ENCODE results near the gene RHO. TPM values are rescaled to one million over a fixed set of nuclear protein-coding genes. Genes with fewer than 3 reads are reported as not detected.

The RHO gene
- total RNA-seq, 1 experiment from 2014 or later = not detected

DNA sequence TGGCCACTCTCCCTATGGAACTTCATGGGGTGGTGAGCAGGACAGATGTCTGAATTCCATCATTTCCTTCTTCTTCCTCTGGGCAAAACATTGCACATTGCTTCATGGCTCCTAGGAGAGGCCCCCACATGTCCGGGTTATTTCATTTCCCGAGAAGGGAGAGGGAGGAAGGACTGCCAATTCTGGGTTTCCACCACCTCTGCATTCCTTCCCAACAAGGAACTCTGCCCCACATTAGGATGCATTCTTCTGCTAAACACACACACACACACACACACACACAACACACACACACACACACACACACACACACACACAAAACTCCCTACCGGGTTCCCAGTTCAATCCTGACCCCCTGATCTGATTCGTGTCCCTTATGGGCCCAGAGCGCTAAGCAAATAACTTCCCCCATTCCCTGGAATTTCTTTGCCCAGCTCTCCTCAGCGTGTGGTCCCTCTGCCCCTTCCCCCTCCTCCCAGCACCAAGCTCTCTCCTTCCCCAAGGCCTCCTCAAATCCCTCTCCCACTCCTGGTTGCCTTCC, 1.9 kb downstream of the RHO start:
- Histone ChIP-seq H3K27ac (ENCODE audit: low read depth, low read length) (no peak overlapping the region), H3K4me1 (ENCODE audit: control insufficient read depth in 1 of 2, insufficient read depth in 2 of 2, low read length in 2 of 2) (peaks cover 0 to 4% of the 10 kb centered on the region in 2 experiments; a peak in 1 of 4 replicates), H3K9ac (ENCODE audit: low read length) (no peak overlapping the region), H4K20me1 (ENCODE audit: insufficient read depth) (no peaks in the 10 kb centered on the region), H3K9me3 (ENCODE audit: control insufficient read depth in 1 of 2, insufficient read depth in 1 of 2, low read depth in 1 of 2, low read length in 2 of 2) (no peaks in the 10 kb centered on the region), H3K4me3 (replicated peaks in 1 of 2; ENCODE audit: low read depth in 1 of 2, low read length in 2 of 2) (no peak overlapping the region), H3K4me2 (ENCODE audit: low read length) (no peak overlapping the region), H3K36me3 (ENCODE audit: control insufficient read depth in 1 of 2, insufficient read depth in 2 of 2, low read length in 2 of 2) (no peaks in the 10 kb centered on the region), H3K79me2 (ENCODE audit: insufficient read depth, low read length) (no peaks in the 10 kb centered on the region), H2AFZ (ENCODE audit: low read depth, low read length, poor library complexity, severe bottlenecking) (no peak overlapping the region), H3K9me2 (ENCODE audit: insufficient read depth) (no peaks in the 10 kb centered on the region), H3K27me3 (ENCODE audit: insufficient read depth, low read length) (no peaks in the 10 kb centered on the region)
- TF ChIP-seq JUND (IDR thresholded peaks at IDR 0.05) (no peak), CEBPB (IDR thresholded peaks at IDR 0.05; ENCODE audit: low read depth) (no peak), ELF1 (IDR thresholded peaks at IDR 0.05; ENCODE audit: borderline replicate concordance, low read depth) (no peak), EGR1 (IDR thresholded peaks at IDR 0.05; ENCODE audit: low read depth) (no peak), ZFX (IDR thresholded peaks at IDR 0.05) (no peak), FOSL1 (IDR thresholded peaks at IDR 0.05; ENCODE audit: low read depth) (no peak), YY1 (IDR thresholded peaks at IDR 0.05; ENCODE audit: extremely low read depth, insufficient replicate concordance, low read depth, low read length) (no peak), POLR2AphosphoS5 (IDR thresholded peaks at IDR 0.05; ENCODE audit: low read depth, low read length) (no peak), POLR2A (IDR thresholded peaks at IDR 0.05; ENCODE audit: borderline replicate concordance, extremely low read depth, insufficient read depth, insufficient read length) (no peak), SRF (IDR thresholded peaks at IDR 0.05; ENCODE audit: low read depth) (no peak)
- TF ChIP-seq, protein P1, sequence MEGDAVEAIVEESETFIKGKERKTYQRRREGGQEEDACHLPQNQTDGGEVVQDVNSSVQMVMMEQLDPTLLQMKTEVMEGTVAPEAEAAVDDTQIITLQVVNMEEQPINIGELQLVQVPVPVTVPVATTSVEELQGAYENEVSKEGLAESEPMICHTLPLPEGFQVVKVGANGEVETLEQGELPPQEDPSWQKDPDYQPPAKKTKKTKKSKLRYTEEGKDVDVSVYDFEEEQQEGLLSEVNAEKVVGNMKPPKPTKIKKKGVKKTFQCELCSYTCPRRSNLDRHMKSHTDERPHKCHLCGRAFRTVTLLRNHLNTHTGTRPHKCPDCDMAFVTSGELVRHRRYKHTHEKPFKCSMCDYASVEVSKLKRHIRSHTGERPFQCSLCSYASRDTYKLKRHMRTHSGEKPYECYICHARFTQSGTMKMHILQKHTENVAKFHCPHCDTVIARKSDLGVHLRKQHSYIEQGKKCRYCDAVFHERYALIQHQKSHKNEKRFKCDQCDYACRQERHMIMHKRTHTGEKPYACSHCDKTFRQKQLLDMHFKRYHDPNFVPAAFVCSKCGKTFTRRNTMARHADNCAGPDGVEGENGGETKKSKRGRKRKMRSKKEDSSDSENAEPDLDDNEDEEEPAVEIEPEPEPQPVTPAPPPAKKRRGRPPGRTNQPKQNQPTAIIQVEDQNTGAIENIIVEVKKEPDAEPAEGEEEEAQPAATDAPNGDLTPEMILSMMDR (IDR thresholded peaks at IDR 0.05 in 2 of 3, conservative IDR thresholded peaks at IDR 0.05 in 1 of 3; ENCODE audit: borderline replicate concordance in 1 of 3, insufficient read depth in 1 of 3, low read depth in 2 of 3, low read length in 2 of 3) = no peak
- TF ChIP-seq, protein P2, sequence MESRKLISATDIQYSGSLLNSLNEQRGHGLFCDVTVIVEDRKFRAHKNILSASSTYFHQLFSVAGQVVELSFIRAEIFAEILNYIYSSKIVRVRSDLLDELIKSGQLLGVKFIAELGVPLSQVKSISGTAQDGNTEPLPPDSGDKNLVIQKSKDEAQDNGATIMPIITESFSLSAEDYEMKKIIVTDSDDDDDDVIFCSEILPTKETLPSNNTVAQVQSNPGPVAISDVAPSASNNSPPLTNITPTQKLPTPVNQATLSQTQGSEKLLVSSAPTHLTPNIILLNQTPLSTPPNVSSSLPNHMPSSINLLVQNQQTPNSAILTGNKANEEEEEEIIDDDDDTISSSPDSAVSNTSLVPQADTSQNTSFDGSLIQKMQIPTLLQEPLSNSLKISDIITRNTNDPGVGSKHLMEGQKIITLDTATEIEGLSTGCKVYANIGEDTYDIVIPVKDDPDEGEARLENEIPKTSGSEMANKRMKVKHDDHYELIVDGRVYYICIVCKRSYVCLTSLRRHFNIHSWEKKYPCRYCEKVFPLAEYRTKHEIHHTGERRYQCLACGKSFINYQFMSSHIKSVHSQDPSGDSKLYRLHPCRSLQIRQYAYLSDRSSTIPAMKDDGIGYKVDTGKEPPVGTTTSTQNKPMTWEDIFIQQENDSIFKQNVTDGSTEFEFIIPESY (IDR thresholded peaks at IDR 0.05; ENCODE audit: extremely low read depth, insufficient replicate concordance, low read length) = no peak
- RAD21 ChIA-PET (ENCODE audit: low non-redundant PET in 1 of 2, low total read pairs in 2 of 2, uncharacterized antibody in 2 of 2, unreplicated experiment in 2 of 2) = no interaction called here
- ATAC-seq = no peak
- POLR2A ChIA-PET = no interaction called here
- BruUV-seq (replicated peaks) = no TSS peak
- CTCF ChIA-PET = no interaction called here
- DNase-seq (ENCODE audit: low read depth, low spot score) = no peak
- intact Hi-C loops (cut with micrococcal nuclease) = no loop called here

Data from HCT116 (cell line).